GM19025 (cell line): ENCODE data around the gene GRID2.
"Not testable (repeated sequence)": the region's sequence is repeated elsewhere in the genome, so short reads cannot be mapped to it uniquely, and the experiment has no call there.

ENCODE experiments used
- ATAC-seq: cut with Tn5 transposase; IDR thresholded peaks from one replicate; pipeline ENCODE4 v1.9.1; 2021; ENCODE audit warnings: mild to moderate bottlenecking, low read depth, moderate library complexity; ENCODE audit not compliant: unreplicated experiment

The GRID2 gene

GRCh38 chr4:92303621-92304027 is at the start of gene GRID2:
Gene GRID2 (plus strand): TSS chr4:92303966.
- ATAC-seq, result no peak

GRCh38 chr4:92253986-92254671 is 49.6 kb upstream of the GRID2 start:
- no peak for ATAC-seq

DNA sequence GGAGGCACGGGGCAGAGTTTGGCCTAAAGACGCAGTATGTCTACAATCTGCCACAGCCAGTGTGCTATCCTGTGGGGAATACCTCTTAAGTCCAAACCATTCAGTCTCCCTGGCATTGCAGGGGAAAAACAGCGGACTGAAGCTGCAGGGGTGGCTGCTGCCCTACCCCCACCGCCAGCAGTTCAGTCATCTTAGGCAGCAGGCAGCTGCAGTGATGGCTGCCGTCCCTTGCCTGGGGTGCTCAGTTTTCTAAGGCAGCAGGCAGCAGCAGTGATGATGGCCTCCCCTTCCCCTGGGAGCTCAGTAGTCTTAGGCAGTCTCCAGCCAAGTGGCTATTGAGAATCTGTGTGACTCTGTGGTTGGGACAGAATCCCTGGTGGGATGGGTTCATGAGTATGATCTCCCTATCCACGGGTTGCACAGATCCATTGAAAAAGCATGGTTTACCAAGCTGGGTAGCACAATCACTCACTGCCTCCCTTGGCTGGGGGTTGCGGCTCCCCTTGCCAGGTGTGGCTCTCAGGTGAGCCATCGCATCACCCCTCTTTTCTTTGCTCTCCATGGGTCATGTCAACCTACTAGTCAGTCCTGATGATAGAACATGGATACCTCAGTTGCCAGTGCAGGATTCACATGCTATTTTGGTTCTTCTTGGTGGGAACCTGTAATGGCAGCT is 48.9 kb upstream of the GRID2 start:
- ATAC-seq, result no peak

DNA sequence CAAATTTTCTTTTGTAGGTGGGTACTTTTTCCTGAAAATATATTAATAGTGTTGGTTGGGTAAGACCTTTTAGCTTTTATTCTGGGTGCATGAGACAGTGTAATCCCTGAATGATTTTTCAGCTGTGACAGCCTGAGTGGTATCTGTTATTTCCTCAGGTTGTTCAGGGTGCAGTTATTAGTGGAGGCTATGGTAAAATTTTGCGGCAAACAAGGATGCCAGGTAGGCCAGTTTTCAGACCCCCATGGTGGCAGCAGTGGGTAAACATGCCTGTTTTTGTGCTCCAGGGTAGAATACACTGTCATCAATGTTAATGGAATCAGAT is 47.9 kb upstream of the GRID2 start:
- no peak for ATAC-seq

- no peak for ATAC-seq
These were observed 45.6 kb upstream of the GRID2 start for GRCh38 chr4:92257931-92258857.

- no peak for ATAC-seq
These were observed 42.5 kb upstream of the GRID2 start for GRCh38 chr4:92261256-92261655.

GRCh38 chr4:92262371-92262770 is 41.4 kb upstream of the GRID2 start:
- ATAC-seq, result no peak

GRCh38 chr4:92263010-92263409 is 40.8 kb upstream of the GRID2 start:
- no peak for ATAC-seq

- no peak for ATAC-seq
These were observed 40.2 kb upstream of the GRID2 start for GRCh38 chr4:92263575-92263974.

GRCh38 chr4:92264163-92264562 is 39.6 kb upstream of the GRID2 start:
- no peak for ATAC-seq

GRCh38 chr4:92265021-92265420 is 38.7 kb upstream of the GRID2 start:
- ATAC-seq, result no peak

DNA sequence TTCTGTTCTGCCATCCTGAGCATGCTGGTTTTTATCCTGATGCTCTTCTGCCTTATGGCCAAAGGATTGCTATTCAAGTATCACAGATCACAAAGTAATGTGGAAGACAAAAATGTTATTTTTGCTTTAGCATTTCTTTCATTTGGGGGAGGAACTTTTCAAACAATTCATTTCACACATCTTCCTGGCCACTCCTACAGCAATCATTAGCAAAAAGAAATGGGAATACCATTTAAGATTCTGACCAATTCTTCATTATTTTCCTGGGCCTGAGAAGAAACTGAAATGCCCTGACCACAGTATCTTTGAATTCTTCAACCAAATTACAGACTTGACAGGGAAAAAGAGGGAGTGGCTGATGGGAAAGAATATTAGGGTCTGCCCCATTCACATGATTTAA is 38.0 kb upstream of the GRID2 start:
- no peak for ATAC-seq

GRCh38 chr4:92266521-92266920 is 37.2 kb upstream of the GRID2 start:
- no peak for ATAC-seq

- ATAC-seq, result no peak
These were observed 35.1 kb upstream of the GRID2 start for GRCh38 chr4:92268642-92269041.

DNA sequence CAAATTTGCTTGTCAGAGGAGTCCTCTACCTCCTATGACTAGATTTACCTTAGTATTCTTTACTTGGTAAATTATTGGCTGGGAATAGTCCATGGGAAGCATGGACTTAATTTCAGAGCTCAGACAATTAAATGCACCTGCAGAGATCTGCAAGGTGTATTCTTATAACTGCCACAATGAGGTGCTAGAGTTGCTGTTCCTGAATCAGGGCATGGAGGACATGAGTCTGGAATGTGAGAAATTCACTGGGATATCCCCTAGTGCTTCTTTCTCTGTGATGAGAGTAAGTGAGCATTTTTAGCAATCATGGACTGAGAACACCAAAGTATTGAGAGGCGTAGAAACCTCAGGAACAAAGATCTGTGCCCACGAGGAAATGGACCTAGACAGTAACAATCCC is 32.9 kb upstream of the GRID2 start:
- no peak for ATAC-seq

GRCh38 chr4:92271551-92271950 is 32.2 kb upstream of the GRID2 start:
- ATAC-seq, result not testable (repeated sequence)

DNA sequence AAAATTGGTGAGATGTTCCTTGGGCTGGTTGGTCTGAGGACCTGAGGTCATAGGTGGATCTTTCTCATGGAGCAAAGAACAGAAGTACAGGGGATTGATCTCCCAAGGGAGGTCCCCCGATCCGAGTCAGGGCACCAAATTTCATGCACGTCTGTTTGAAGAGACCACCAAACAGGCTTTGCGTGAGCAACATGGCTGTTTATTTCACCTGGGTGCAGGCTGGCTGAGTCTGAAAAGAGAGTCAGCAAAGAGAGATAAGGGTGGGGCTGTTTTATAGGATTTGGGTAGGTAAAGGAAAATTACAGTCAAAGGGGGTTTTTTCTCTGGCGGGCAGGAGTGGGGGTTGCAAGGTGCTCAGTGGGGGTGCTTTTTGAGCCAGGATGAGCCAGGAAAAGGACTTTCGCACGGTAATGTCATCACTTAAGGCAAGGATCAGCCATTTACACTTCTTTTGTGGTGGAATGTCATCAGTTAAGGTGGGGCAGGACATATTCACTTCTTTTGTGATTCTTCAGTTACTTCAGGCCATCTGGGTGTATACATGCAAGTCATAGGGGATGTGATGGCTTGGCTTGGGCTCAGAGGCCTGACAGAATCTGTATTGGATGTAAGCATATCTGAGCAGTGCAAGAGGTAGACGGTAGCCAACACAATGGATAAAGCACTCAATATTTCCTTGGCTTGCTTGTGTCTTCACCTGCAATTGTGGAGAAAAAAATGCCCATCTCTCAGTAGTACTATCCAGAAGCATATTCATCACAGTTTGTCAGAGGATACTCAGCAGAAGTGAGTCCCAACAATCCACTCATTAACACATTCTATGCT is 26.5 kb upstream of the GRID2 start:
- not testable (repeated sequence) for ATAC-seq

- ATAC-seq, result no peak
These were observed 24.5 kb upstream of the GRID2 start for GRCh38 chr4:92279296-92279695.

DNA sequence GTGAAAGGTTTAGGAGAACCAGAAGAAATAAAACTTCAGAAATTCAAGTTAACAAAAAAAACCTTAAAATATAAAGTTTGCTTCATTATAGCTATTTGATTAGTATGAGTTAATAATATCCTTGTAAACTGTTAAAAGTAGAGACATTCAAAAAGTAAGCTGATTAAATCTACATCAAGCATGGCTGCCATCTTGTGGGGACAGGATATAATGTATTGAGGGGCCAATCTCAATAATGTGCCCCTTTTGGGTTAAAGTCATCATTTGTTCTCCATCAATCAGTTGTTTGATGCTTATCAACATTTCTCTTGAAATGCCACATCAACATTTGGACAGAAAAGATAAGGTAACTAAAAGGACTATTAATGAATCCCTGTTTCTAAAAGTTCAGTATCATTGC is 4.6 kb upstream of the GRID2 start:
- no peak for ATAC-seq

DNA sequence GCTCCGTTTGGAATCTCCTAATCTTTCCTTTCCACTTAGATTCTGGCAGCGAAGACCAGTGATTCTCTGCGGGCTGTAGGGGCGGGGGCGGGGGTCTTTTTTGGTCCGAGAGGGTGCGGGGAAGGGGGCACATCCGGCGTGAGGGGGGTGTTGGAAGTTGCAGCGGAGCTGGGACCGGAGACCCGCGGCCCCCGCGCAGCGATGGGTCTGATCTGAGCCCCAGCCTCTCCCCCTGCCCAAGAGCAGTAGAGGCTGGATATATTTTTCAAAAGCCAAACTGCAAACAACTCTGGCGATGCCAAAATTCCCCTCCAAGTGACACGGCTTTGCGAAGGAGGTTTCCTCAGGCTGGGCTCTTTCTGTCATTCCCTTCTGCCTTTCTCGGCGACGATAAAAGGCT is 355 bp downstream of the GRID2 start:
- ATAC-seq, result no peak

DNA sequence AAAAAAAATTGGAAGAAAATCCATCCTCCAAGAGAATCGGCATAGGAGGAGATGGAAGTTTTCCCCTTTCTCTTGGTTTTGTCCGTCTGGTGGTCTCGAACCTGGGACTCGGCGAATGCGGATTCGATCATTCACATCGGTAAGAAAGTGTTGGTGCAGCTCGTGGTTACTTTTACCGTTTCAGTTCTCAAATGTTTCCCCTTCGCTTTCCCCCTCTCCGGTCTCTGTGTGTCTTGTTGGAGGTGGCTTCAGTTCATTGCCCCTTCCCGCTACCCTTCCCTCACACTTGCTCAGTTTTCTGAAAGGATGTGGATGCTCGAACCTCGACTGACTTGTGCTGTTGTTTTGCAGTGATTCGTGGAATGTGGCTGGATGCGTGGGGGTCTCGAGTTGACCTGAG is 840 bp downstream of the GRID2 start:
- ATAC-seq, result no peak
